CD4-positive, alpha-beta T cell treated with Interleukin-17A for 1 hour (primary cell): ENCODE data around the gene FAM78A.

Experiments used
- DNase-seq: peaks from one replicate; pipeline ENCODE4 v3.0.0-alpha.2; 2020

The FAM78A gene

GRCh38 chr9:131276094-131276888, at the start of gene FAM78A:
FAM78A (minus strand) TSS chr9:131276510; CDS start chr9:131276179, 331 bp downstream.
- DNase-seq, result peak; percentile 46

- DNase-seq, result no peak
These were observed 48.7 kb upstream of the FAM78A start for GRCh38 chr9:131324736-131325679.

GRCh38 chr9:131323629-131324028, 47.3 kb upstream of the FAM78A start:
- DNase-seq, result no peak

- no peak for DNase-seq
These were observed 43.8 kb upstream of the FAM78A start for GRCh38 chr9:131320031-131320685.

GRCh38 chr9:131319486-131319885, 43.2 kb upstream of the FAM78A start:
- DNase-seq, result no peak

GRCh38 chr9:131318231-131319085, 42.1 kb upstream of the FAM78A start:
- no peak for DNase-seq

- DNase-seq, result no peak
These were observed 36.8 kb upstream of the FAM78A start for GRCh38 chr9:131312822-131313770.

- no peak for DNase-seq
These were observed 35.9 kb upstream of the FAM78A start for GRCh38 chr9:131312246-131312645.

GRCh38 chr9:131310833-131311554, 34.7 kb upstream of the FAM78A start:
- DNase-seq, result peak; percentile 74

- DNase-seq, result no peak
These were observed 33.4 kb upstream of the FAM78A start for GRCh38 chr9:131309530-131310276.

- DNase-seq, result no peak
These were observed 32.7 kb upstream of the FAM78A start for GRCh38 chr9:131308906-131309529.

GRCh38 chr9:131308452-131308851, 32.1 kb upstream of the FAM78A start:
- DNase-seq, result no peak

- DNase-seq, result no peak
These were observed 31.7 kb upstream of the FAM78A start for GRCh38 chr9:131307974-131308373.

- DNase-seq, result no peak
These were observed 30.2 kb upstream of the FAM78A start for GRCh38 chr9:131306397-131307004.

GRCh38 chr9:131304676-131305355, 28.5 kb upstream of the FAM78A start:
- no peak for DNase-seq

- DNase-seq, result no peak
These were observed 27.3 kb upstream of the FAM78A start for GRCh38 chr9:131303381-131304321.
